Skeletal muscle tissue (tissue), 4 donors: ENCODE results near the gene GRM7. TPM values are rescaled to one million over a fixed set of nuclear protein-coding genes. Genes with fewer than 3 reads are reported as not detected.

Experiments
- H3K27ac ChIP-seq: one replicate; pipeline ENCODE4 v1.7.0; 2013; ENCODE audit warnings: mild to moderate bottlenecking, low read depth, low read length, inconsistent platforms
- H3K27me3 ChIP-seq, 3 donors: one replicate each; pipeline ENCODE4 v1.7.0; 2013; ENCODE audit warnings: low read length in 3 of 3; ENCODE audit not compliant: control insufficient read depth in 3 of 3, insufficient read depth in 3 of 3
- H3K36me3 ChIP-seq, 3 donors: one replicate each; pipeline ENCODE4 v1.7.0; 2013; ENCODE audit warnings: low read length in 3 of 3; ENCODE audit not compliant: control insufficient read depth in 3 of 3, insufficient read depth in 3 of 3
- H3K4me1 ChIP-seq, 3 donors: one replicate each; pipeline ENCODE4 v1.7.0; 2013; ENCODE audit warnings: low read length in 3 of 3, mild to moderate bottlenecking in 3 of 3; ENCODE audit not compliant: control insufficient read depth in 3 of 3, insufficient read depth in 3 of 3
- H3K4me3 ChIP-seq, 3 donors: one replicate each; pipeline ENCODE4 v1.7.0; 2013; ENCODE audit warnings: low read length in 3 of 3
- H3K9ac ChIP-seq, 3 donors: one replicate each; pipeline ENCODE4 v1.7.0; 2013; ENCODE audit warnings: low read length in 3 of 3, mild to moderate bottlenecking in 3 of 3, moderate library complexity in 2 of 3, low read depth in 1 of 3
- H3K9me3 ChIP-seq, 3 donors: one replicate each; pipeline ENCODE4 v1.7.0; 2013; ENCODE audit warnings: low read length in 3 of 3; ENCODE audit not compliant: control insufficient read depth in 3 of 3
- total RNA-seq: library from RNA; depleted of rRNA; stranded (reverse); fragments of >200 nt; gene quantifications from one replicate; pipeline ENCODE4 v1.2.3, GENCODE V29; 2014
- donor health status: Osteomylitis.

The GRM7 gene
- total RNA-seq, 1 donor from 2014 or later, result 1.0 TPM

GRCh38 chr3:7272203-7272602 is 411.3 kb downstream of the GRM7 start:
- H3K4me3 ChIP-seq, result no peak overlapping the region
- no peaks in the 10 kb centered on the region for H3K36me3 ChIP-seq
- H3K27ac ChIP-seq, result no peak overlapping the region
- no peaks in the 10 kb centered on the region for H3K4me1 ChIP-seq
- H3K9me3 ChIP-seq, result peaks cover 0 to 2% (median 0%) of the 10 kb centered on the region in 3 donors
- H3K27me3 ChIP-seq, result no peaks in the 10 kb centered on the region
- no peak overlapping the region for H3K9ac ChIP-seq

- Histone ChIP-seq H3K36me3 (no peaks in the 10 kb centered on the region), H3K9ac (no peak overlapping the region), H3K27ac (no peak overlapping the region), H3K9me3 (peaks cover 0 to 2% (median 0%) of the 10 kb centered on the region in 3 donors), H3K27me3 (no peaks in the 10 kb centered on the region), H3K4me3 (no peak overlapping the region), H3K4me1 (no peaks in the 10 kb centered on the region)
Measured at GRCh38 chr3:7275396-7275795, 414.5 kb downstream of the GRM7 start.

GRCh38 chr3:7280318-7280717 is 419.4 kb downstream of the GRM7 start:
- no peaks in the 10 kb centered on the region for H3K9me3 ChIP-seq

GRCh38 chr3:7282988-7283387 is 422.1 kb downstream of the GRM7 start:
- no peaks in the 10 kb centered on the region for H3K36me3 ChIP-seq
- no peaks in the 10 kb centered on the region for H3K9me3 ChIP-seq
- no peaks in the 10 kb centered on the region for H3K4me1 ChIP-seq
- no peak overlapping the region for H3K9ac ChIP-seq
- H3K27me3 ChIP-seq, result no peaks in the 10 kb centered on the region
- no peak overlapping the region for H3K4me3 ChIP-seq
- H3K27ac ChIP-seq, result no peak overlapping the region

More at GRCh38 chr3:7280318-7280717, 419.4 kb downstream of the GRM7 start:
- no peaks in the 10 kb centered on the region for H3K36me3 ChIP-seq
- no peak overlapping the region for H3K27ac ChIP-seq
- H3K27me3 ChIP-seq, result no peaks in the 10 kb centered on the region
- H3K4me3 ChIP-seq, result no peak overlapping the region
- no peaks in the 10 kb centered on the region for H3K4me1 ChIP-seq
- no peak overlapping the region for H3K9ac ChIP-seq

GRCh38 chr3:7285505-7285904 is 424.6 kb downstream of the GRM7 start:
- H3K27me3 ChIP-seq, result no peaks in the 10 kb centered on the region
- H3K4me1 ChIP-seq, result no peaks in the 10 kb centered on the region
- H3K4me3 ChIP-seq, result no peak overlapping the region
- no peaks in the 10 kb centered on the region for H3K9me3 ChIP-seq
- H3K36me3 ChIP-seq, result no peaks in the 10 kb centered on the region
- no peak overlapping the region for H3K9ac ChIP-seq
- H3K27ac ChIP-seq, result no peak overlapping the region

GRCh38 chr3:7288133-7288532 is 427.2 kb downstream of the GRM7 start:
- Histone ChIP-seq H3K27me3 (no peaks in the 10 kb centered on the region), H3K4me3 (no peak overlapping the region), H3K9ac (no peak overlapping the region), H3K9me3 (no peaks in the 10 kb centered on the region), H3K4me1 (no peaks in the 10 kb centered on the region), H3K27ac (no peak overlapping the region), H3K36me3 (no peaks in the 10 kb centered on the region)

GRCh38 chr3:7289121-7289520 is 428.2 kb downstream of the GRM7 start:
- Histone ChIP-seq H3K4me3 (no peak overlapping the region), H3K27ac (no peak overlapping the region)

GRCh38 chr3:7290077-7290825 is 429.3 kb downstream of the GRM7 start:
- Histone ChIP-seq H3K27me3 (no peaks in the 10 kb centered on the region), H3K9me3 (no peaks in the 10 kb centered on the region), H3K27ac (no peak overlapping the region), H3K9ac (no peak overlapping the region), H3K4me1 (no peaks in the 10 kb centered on the region), H3K4me3 (no peak overlapping the region), H3K36me3 (no peaks in the 10 kb centered on the region)

More at GRCh38 chr3:7289121-7289520, 428.2 kb downstream of the GRM7 start:
- H3K9me3 ChIP-seq, result no peaks in the 10 kb centered on the region
- H3K27me3 ChIP-seq, result no peaks in the 10 kb centered on the region
- H3K36me3 ChIP-seq, result no peaks in the 10 kb centered on the region
- H3K9ac ChIP-seq, result no peak overlapping the region
- H3K4me1 ChIP-seq, result no peaks in the 10 kb centered on the region

- Histone ChIP-seq H3K4me1 (no peaks in the 10 kb centered on the region), H3K9ac (no peak overlapping the region), H3K4me3 (no peak overlapping the region), H3K27me3 (no peaks in the 10 kb centered on the region), H3K9me3 (no peaks in the 10 kb centered on the region), H3K36me3 (no peaks in the 10 kb centered on the region), H3K27ac (no peak overlapping the region)
Measured at GRCh38 chr3:7292362-7292761, 431.4 kb downstream of the GRM7 start.

GRCh38 chr3:7293286-7293685 is 432.4 kb downstream of the GRM7 start:
- H3K27ac ChIP-seq, result no peak overlapping the region
- H3K4me3 ChIP-seq, result no peak overlapping the region
- no peaks in the 10 kb centered on the region for H3K36me3 ChIP-seq
- H3K4me1 ChIP-seq, result no peaks in the 10 kb centered on the region
- H3K9ac ChIP-seq, result no peak overlapping the region
- H3K9me3 ChIP-seq, result no peaks in the 10 kb centered on the region
- no peaks in the 10 kb centered on the region for H3K27me3 ChIP-seq
